GM18873 (cell line): ENCODE data around the gene SLC26A8.

Experiments used
- ATAC-seq: cut with Tn5 transposase; IDR thresholded peaks from one replicate; pipeline ENCODE4 v1.9.1; 2021; ENCODE audit warnings: mild to moderate bottlenecking, moderate library complexity, moderate number of reproducible peaks; ENCODE audit not compliant: unreplicated experiment, low FRiP score

The SLC26A8 gene, protein sequence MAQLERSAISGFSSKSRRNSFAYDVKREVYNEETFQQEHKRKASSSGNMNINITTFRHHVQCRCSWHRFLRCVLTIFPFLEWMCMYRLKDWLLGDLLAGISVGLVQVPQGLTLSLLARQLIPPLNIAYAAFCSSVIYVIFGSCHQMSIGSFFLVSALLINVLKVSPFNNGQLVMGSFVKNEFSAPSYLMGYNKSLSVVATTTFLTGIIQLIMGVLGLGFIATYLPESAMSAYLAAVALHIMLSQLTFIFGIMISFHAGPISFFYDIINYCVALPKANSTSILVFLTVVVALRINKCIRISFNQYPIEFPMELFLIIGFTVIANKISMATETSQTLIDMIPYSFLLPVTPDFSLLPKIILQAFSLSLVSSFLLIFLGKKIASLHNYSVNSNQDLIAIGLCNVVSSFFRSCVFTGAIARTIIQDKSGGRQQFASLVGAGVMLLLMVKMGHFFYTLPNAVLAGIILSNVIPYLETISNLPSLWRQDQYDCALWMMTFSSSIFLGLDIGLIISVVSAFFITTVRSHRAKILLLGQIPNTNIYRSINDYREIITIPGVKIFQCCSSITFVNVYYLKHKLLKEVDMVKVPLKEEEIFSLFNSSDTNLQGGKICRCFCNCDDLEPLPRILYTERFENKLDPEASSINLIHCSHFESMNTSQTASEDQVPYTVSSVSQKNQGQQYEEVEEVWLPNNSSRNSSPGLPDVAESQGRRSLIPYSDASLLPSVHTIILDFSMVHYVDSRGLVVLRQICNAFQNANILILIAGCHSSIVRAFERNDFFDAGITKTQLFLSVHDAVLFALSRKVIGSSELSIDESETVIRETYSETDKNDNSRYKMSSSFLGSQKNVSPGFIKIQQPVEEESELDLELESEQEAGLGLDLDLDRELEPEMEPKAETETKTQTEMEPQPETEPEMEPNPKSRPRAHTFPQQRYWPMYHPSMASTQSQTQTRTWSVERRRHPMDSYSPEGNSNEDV

DNA sequence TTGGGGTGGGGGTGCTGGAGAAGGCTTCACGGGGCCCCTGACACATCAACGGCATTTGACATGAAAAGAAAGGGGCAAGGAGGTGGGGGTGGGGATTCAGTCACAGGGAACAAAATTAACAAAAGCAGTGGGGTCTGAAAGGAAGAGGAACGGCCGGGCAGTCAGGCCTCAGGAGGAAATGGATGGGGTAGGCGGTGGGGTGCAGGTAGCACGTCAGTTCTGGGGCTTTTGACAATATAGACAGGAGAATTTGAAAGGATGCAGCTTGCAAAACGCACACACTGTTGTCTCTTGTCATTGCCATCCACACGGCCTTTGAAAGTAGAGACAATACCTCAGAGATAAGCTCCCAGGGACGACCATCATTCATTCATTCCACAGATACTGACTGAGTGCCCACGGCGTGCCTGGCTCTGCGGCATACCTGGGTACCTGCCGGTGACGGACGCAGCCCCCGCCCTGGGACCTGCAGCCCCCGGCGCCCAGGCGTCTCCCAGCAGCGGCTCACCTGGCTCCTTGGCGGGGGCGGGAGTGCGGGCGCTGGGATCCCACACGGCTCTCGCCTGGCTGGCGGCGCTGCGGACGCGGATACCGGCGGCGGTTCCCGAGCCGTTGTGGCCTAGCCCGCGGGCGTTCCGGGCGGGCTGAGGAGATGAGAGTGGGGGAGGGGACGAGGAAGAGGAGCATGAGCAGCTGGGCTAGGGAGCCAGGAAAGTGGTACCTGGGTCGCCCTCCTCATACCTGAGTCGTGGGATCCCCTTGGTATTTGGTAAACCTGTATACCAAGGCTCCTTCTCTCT, at the start of gene SLC26A8:
TSS of gene SLC26A8 (minus strand) at position 646 of the 800 bp plus-strand sequence. CDS start 4,934 bp downstream, outside the sequence.
- no peak for ATAC-seq

DNA sequence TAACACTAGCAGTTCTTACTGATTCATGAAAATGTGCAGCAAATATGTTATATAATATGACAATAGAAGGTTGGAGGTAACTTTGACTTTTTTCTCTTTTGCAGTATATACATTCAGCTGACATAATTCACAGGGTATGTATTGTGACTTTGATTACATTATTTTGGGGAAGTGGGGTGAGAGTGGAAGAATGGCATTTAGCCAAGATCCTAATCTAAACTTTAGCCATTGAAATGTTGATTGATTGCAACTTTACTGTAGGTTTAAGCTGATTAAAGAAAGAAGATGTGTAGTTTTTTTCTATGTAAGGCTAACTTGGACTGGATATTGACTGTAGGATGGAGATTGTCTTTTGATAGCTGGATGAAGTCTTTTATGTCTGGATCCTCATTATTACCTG, 49.1 kb upstream of the SLC26A8 start:
- no peak for ATAC-seq

DNA sequence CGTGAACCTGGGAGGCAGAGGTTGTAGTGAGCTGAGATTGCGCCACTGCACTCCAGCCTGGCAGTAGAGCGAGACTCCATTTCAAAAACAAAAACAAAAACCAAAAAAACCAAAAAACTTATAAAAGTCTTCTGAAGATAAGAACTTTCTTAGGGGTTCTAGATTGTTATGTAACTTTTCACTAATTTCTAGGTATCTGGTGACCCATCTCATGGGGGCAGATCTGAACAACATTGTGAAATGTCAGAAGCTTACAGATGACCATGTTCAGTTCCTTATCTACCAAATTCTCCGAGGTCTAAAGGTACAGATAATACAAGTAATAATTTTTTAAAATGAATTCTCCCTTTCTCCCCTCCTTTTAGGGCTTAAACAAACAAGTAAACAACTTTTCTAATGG, 48.2 kb upstream of the SLC26A8 start:
- ATAC-seq = no peak

DNA sequence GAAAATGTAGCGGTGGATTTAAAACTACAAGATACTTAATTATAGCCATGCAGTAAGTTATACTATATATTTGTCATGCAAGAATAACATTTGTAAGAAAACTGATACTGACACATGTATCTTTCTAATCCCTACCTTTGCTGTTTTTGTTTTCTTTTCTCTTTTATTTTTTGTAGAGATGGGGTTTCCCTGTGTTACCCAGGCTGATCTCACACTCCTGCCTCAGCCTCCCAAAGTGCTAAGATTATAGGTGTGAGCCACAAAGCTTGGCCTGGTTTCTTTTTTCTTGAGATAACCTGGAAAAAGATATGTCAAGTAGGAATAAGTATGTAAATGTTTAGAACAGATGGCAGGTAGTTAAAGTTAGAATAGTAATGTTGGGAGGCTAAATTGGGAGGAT, 47.3 kb upstream of the SLC26A8 start:
- ATAC-seq = no peak

DNA sequence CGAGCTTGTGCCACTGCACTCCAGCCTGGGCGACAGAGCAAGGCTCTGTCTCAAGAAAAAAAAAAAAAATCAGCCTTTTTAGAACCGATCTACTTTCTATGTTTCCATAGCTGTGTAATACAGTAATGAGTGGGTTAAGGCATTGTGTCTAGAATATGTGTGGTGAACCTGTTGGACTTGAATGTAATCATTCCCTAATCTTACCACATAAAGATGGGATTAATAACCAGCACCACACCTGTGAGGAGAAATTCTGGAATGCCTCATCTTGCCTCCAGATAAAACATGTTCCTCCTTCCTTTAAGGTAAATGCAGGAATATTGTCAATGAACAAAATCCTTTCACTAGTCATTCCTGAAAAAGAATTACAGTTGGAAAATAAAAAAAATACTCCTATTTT, 46.8 kb upstream of the SLC26A8 start:
- no peak for ATAC-seq

DNA sequence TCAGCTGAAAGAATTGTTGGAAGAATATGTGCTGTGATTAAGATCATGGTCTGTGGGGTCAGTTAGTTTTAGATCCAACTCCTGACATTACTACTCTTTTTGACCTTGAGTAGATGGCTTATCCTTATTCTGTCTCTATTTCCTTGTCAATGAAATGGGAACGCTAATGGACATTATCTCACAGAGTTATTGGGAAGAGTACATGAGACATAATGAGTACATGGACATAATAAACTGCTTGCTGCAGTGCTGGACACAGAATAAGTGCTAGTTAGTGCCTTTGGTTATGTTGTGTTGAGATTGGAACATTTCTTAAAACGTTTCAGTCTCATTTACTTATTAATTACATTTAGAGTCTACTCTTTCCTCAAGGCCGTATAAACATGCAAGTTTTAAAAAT, 45.8 kb upstream of the SLC26A8 start:
- no peak for ATAC-seq

DNA sequence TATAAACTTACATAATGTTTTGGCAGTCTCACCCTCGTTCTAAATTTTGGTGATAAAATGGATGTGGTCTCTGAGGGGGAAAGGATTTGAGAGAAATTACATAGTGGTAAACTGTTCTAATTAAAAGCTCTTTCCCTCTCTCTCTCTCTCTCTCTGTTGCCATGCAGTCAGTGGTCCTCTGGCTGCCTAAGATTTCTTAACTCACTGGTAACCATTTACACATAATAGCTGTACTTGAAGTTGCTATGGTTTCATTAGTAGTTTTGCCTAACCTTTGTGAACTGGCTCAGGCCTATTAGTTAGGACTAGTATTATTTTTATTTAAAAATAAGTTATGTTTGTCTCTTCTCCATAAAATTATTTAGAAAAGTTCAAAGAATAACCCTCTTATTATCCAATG, 45.1 kb upstream of the SLC26A8 start:
- no peak for ATAC-seq

DNA sequence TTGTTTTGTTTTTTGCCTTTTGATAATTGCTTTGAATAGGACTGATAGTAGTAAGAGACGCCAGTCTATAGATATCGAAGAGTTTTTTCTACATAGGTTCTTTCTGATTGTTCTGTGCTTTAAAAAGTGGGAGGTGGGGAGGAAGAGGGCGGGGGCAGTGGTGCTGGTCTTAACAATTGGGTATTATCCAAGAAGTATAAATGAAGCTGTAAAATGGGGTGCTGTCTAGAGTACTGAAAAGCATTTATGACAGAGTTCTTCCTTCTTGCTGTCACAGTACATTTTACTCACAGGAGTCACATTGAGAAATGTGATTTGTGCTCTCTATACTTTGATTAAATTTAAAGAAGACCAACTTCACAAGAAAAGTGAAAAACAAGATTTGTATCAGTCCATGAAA, 44.1 kb upstream of the SLC26A8 start:
- no peak for ATAC-seq

DNA sequence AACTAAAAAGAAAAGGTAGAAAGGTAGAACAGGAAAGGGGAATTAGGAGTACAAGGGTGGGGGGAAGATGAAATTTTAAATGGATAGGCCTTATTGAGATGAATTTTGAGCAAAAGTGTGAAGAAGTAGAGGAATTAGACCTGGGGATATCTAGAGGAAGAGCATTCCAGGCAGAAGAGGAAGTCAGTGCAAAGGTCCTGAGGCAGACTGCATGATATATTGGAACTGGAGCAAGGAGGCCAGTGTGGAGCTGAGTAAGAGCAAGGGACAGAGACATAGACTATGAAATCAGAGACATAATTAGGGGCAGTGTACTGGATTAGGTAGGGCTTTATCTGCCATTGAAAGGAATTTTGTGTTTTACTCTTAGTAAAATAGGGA, 43.6 kb upstream of the SLC26A8 start:
- ATAC-seq = no peak

DNA sequence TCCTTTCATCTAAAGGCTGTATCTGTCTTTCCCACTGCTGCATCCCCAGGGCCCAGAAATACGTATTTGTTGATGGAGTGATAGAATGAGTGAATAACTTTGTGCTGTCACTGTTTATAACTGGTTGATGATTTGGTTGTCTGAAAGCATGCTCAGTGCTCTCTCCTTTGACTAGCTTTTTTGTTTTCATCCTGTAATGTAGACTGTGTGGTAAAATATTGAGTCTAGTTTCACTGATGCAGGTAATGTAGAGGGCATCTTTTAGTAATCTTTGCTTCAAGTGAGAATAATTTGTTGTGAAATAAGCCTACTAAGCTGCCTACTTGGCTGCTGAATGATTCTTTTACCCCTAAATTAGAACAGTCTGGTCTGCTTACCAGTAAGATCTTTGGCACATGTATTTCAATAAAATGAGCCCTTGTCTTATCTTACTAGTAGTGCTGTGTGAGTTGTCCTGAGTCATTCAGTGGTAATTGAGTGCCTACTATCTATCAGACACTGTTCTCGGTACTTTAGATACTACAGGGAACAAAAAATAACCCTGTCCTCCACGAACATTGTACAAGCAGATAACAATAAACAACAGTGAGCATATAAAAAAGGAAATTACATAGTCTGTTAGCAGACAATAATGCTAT, 43.1 kb upstream of the SLC26A8 start:
- ATAC-seq = no peak

DNA sequence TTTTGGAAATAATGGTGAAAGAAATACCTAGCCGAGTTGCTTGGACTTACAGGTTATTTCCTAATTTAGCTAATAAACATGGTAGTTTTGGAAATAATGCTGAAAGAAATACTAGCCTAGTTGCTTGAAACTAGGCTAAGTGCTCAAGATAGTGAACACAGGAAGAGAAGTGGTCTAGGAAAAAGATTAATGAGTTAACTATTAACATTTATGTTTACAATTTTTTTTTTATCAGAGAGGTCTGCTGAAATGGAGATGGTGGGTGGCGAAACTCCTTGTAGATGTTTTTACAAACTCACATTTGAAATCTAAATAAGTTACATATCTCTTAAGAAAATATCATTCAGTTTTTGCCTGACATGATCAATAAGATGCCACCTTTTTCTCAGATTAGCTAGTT, 42.4 kb upstream of the SLC26A8 start:
- ATAC-seq = no peak

DNA sequence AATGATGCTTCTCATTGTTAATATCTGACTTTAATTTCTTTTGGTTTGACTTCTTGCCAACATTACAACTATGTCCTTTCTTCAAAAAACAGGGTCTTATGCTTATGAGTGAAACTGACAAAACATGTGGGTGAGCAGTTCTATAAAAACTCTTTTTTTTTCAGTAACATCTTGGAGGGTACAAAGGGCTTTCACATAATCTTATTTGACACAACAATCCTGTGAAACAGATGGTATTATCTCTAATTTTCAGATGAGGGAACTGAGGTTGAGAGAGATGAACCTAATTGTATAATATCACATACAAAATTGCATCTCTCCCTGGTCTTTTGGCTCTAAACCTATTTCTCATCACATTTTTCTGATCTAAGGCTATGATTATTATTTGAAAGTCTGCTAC, 41.5 kb upstream of the SLC26A8 start:
- ATAC-seq = no peak

DNA sequence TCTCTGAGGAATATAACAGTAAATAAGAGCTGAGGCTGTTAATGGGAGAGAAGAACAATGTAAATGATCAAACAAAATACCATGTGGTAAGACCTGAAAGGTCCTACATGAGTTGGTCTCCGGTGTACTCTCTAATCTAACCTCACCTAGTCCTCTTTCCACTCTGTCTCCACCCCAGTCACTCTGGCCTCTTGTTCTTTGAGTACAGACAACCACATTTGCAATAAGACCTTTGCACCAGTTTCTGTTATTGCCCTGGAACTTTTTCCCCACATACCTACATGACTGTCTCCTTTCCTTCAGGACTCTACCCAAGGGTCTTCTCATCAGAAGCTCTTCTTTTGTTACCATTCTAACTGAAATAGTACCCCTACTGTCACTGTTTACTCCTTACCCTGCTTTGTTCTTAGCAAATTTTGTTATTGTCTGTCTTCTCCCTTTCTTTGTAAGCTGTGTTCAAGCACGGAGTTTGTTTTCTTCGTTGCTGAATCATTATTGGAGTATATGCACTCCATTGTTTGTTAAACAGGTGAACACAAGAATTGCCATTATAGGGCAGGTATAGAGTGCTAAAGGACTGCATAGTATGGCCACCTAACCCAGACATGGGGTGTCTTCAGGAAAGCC, 40.4 kb upstream of the SLC26A8 start:
- ATAC-seq = no peak

DNA sequence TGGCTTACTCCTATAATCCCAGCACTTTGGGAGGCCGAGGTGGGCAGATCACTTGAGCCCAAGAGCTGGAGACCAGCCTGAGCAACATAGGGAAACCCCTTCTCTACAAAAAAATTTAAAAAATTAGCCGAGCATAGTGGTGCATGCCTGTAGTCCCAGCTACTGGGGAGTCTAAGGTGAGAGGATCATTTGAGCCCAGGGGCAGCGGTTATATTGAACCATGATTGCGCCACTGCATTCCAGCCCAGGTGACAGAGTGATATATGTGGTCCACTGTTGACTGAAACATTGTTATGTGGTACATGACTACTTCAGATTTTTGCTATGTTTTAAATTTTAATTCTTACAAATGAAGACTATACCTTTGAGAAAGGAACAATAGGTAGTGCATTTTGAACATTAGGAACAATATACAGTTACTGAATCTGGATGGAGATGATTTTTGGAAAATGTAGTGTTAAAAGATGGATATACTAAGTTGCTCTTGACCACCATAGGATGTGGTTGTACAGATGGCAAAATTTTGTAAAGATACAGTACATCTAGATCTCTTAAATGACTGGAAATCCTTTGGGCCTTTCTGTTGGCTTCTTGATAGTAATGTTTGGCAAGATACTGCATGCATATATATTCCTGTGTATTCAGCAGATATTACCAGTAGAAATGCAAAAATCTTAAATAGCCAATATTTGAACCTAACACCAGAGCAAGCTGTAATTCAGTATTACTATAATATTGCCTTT, 39.0 kb upstream of the SLC26A8 start:
- ATAC-seq = no peak

DNA sequence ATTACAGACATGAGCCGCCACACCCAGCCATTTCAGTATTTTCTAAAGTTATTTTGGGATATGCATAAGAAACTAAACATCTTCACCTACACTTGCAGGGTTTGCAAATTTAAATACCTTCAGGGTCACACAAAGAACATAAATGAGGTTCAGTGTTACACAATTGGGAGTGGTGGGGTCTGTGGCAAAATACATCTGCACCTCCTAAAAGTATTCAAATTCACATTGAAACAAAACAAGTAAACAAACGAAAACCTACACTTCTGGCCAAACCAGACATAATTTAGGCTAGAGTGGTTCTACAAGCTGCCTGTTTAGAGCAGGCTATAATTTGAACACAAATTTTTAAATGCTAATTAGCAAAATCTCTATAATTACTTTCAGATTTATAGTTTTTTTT, 37.8 kb upstream of the SLC26A8 start:
- no peak for ATAC-seq

DNA sequence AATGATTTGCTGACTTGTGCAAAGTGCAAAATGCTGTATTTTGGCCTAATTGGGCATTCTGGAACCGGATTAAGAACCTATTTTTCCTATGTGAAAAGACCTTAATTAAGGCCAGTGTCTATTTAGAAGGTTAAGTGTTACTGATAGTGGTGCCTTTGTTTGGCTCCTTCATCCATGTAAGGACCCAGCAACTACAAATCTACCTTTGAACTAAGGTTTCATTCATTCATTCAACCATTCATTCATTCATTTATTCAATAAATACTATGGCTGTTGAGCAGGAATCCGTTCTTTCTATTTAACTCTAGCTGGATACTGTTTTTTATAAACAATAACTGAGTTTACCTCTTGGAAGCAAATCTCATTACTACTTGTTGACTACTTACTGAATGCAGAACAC, 36.8 kb upstream of the SLC26A8 start:
- no peak for ATAC-seq

DNA sequence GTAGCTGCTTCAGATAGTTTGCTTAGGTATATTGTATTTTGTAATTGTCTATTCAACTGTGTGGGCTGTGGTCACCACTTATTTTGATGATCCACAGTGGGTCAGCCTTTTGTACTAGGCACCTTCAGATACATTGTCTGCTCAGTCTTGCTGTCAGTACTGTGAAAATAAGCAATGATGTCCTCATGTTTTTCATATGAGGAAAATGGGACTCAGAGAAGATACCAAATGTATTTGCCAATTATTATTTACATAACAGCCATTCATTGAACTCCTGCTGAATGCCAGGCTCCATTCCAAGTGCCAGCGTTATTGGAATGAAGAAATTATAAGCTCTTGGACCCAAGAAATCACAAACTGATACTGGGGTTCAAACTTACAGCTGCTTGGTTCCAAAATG, 31.7 kb upstream of the SLC26A8 start:
- ATAC-seq = no peak

DNA sequence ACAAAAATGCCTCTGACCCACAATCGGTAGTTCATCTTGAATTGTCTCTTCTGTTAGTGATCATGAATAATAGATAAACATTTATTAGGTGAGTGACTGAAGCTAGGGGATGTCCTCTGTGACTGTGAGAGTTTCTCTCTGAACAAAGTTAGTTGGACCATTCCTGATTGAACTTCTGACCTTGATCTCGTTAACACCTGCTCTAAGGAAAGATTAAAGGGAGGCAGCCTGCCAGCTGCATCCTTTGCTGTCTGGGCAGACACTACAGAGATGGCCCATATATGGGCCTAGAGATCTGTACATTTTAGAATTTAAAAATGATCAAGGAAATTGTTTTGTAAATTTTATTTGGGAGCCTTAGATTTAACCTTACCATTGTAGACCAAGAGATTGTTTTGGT, 30.5 kb upstream of the SLC26A8 start:
- ATAC-seq = no peak

DNA sequence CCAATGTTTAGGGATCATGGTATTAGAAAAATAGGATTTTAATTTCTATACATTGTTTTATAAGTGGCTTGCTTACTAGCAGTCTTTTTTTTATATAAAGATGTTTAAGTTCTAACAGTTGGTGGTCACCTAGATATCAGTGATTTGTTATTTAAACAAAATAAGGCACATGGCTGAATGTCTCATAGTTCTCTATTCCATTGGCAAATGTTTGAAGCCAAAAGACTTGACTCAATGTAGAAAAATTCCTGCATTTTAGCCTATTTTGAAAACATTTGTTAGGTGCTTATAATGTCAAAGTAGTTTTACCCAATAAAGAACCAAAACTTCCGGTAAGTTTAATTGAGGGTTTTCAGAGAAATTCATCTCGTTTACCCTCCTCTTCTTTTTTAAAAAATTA, 30.0 kb upstream of the SLC26A8 start:
- ATAC-seq = no peak
